ENCODE measurements around the gene ESRRA. TPM values are rescaled to one million over a fixed set of nuclear protein-coding genes. Genes with fewer than 3 reads are reported as not detected.

The ESRRA gene
- total and polyA plus RNA-seq, 2 of the 8 experiments (the other 6 are each of a cell fraction or from before 2014, with no cell fraction given): 18.2 to 37.0 TPM

DNA sequence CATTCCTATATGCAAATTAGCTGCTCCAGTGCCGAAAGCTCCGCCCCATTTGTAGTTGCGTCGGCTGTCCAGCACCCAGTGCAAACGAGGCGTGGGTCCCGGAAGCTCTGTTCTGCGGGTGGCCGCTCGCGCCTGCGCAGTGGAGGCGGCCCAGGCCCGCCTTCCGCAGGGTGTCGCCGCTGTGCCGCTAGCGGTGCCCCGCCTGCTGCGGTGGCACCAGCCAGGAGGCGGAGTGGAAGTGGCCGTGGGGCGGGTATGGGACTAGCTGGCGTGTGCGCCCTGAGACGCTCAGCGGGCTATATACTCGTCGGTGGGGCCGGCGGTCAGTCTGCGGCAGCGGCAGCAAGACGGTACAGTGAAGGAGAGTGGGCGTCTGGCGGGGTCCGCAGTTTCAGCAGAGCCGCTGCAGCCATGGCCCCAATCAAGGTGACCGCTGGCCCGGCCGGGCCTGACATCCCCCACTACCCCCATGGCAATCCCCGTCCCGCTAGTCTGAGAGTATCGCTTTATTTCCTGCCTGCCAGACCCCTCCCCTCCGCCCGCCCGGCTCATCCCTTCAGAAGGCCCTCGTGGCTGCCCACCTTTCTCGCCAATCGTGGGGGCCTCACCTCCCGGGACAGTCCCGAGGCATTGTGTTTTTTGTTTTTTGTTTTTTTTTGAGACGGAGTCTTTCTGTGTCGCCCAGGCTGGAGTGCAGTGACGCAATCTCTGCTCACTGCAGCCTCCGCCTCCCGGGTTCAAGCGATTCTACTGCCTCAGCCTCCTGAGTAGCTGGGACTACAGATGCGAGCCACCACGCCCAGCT, 12.8 kb downstream of the ESRRA start, which contains the start of gene PRDX5 (continued):
- TF ChIP-seq, protein P1, sequence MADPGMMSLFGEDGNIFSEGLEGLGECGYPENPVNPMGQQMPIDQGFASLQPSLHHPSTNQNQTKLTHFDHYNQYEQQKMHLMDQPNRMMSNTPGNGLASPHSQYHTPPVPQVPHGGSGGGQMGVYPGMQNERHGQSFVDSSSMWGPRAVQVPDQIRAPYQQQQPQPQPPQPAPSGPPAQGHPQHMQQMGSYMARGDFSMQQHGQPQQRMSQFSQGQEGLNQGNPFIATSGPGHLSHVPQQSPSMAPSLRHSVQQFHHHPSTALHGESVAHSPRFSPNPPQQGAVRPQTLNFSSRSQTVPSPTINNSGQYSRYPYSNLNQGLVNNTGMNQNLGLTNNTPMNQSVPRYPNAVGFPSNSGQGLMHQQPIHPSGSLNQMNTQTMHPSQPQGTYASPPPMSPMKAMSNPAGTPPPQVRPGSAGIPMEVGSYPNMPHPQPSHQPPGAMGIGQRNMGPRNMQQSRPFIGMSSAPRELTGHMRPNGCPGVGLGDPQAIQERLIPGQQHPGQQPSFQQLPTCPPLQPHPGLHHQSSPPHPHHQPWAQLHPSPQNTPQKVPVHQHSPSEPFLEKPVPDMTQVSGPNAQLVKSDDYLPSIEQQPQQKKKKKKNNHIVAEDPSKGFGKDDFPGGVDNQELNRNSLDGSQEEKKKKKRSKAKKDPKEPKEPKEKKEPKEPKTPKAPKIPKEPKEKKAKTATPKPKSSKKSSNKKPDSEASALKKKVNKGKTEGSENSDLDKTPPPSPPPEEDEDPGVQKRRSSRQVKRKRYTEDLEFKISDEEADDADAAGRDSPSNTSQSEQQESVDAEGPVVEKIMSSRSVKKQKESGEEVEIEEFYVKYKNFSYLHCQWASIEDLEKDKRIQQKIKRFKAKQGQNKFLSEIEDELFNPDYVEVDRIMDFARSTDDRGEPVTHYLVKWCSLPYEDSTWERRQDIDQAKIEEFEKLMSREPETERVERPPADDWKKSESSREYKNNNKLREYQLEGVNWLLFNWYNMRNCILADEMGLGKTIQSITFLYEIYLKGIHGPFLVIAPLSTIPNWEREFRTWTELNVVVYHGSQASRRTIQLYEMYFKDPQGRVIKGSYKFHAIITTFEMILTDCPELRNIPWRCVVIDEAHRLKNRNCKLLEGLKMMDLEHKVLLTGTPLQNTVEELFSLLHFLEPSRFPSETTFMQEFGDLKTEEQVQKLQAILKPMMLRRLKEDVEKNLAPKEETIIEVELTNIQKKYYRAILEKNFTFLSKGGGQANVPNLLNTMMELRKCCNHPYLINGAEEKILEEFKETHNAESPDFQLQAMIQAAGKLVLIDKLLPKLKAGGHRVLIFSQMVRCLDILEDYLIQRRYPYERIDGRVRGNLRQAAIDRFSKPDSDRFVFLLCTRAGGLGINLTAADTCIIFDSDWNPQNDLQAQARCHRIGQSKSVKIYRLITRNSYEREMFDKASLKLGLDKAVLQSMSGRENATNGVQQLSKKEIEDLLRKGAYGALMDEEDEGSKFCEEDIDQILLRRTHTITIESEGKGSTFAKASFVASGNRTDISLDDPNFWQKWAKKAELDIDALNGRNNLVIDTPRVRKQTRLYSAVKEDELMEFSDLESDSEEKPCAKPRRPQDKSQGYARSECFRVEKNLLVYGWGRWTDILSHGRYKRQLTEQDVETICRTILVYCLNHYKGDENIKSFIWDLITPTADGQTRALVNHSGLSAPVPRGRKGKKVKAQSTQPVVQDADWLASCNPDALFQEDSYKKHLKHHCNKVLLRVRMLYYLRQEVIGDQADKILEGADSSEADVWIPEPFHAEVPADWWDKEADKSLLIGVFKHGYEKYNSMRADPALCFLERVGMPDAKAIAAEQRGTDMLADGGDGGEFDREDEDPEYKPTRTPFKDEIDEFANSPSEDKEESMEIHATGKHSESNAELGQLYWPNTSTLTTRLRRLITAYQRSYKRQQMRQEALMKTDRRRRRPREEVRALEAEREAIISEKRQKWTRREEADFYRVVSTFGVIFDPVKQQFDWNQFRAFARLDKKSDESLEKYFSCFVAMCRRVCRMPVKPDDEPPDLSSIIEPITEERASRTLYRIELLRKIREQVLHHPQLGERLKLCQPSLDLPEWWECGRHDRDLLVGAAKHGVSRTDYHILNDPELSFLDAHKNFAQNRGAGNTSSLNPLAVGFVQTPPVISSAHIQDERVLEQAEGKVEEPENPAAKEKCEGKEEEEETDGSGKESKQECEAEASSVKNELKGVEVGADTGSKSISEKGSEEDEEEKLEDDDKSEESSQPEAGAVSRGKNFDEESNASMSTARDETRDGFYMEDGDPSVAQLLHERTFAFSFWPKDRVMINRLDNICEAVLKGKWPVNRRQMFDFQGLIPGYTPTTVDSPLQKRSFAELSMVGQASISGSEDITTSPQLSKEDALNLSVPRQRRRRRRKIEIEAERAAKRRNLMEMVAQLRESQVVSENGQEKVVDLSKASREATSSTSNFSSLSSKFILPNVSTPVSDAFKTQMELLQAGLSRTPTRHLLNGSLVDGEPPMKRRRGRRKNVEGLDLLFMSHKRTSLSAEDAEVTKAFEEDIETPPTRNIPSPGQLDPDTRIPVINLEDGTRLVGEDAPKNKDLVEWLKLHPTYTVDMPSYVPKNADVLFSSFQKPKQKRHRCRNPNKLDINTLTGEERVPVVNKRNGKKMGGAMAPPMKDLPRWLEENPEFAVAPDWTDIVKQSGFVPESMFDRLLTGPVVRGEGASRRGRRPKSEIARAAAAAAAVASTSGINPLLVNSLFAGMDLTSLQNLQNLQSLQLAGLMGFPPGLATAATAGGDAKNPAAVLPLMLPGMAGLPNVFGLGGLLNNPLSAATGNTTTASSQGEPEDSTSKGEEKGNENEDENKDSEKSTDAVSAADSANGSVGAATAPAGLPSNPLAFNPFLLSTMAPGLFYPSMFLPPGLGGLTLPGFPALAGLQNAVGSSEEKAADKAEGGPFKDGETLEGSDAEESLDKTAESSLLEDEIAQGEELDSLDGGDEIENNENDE (IDR thresholded peaks at IDR 0.05; ENCODE audit: insufficient replicate concordance, low read length): no peak
- no peak for TF ChIP-seq GABPA (IDR thresholded peaks at IDR 0.05; ENCODE audit: borderline replicate concordance, insufficient read depth, low read length)
- TF ChIP-seq, protein P2, sequence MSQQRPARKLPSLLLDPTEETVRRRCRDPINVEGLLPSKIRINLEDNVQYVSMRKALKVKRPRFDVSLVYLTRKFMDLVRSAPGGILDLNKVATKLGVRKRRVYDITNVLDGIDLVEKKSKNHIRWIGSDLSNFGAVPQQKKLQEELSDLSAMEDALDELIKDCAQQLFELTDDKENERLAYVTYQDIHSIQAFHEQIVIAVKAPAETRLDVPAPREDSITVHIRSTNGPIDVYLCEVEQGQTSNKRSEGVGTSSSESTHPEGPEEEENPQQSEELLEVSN (IDR thresholded peaks at IDR 0.05): 0 out of 2 replicates have a peak, but pooled peaks have one; percentile 3
- TF ChIP-seq NRF1 (IDR thresholded peaks at IDR 0.05; ENCODE audit: low read depth, low read length): peak; percentile 86
- no peak for TF ChIP-seq TEAD4 (IDR thresholded peaks at IDR 0.05; ENCODE audit: low read depth, low read length)
- no peak for TF ChIP-seq POU5F1 (IDR thresholded peaks at IDR 0.05; ENCODE audit: low read depth, low read length)
- TF ChIP-seq CHD1 (IDR thresholded peaks at IDR 0.05; ENCODE audit: low read depth, low read length): no peak
- no peak for TF ChIP-seq ZNF274 (IDR thresholded peaks at IDR 0.05; ENCODE audit: borderline replicate concordance, extremely low read depth, low read length)
- no peak for TF ChIP-seq SP2 (IDR thresholded peaks at IDR 0.05; ENCODE audit: low read length)
